GM12865 (cell line): ENCODE measurements around the gene BABAM2.

ENCODE experiments used
- DNase-seq: peaks from one replicate; pipeline ENCODE4 v3.0.0; 2010; ENCODE audit warnings: low read depth
- H3K4me3 ChIP-seq: 2 replicates; pipeline ENCODE4 v1.5.1; 2011; ENCODE audit warnings: mild to moderate bottlenecking, low read depth, low read length, control low read depth
- CTCF ChIP-seq: IDR thresholded peaks from 2 replicates; pipeline ENCODE4 v1.5.1; 2011; ENCODE audit warnings: low read length, control low read depth, low read depth, inconsistent platforms; ENCODE audit not compliant: insufficient read depth; ENCODE audit errors: missing control alignments

The BABAM2 gene

GRCh38 chr2:28055325-28055970 is 164.9 kb downstream of the BABAM2 start:
- no peak overlapping the region for H3K4me3 ChIP-seq
- no peak for DNase-seq
- no peak for TF ChIP-seq CTCF

- no peak for DNase-seq
Measured at GRCh38 chr2:28058791-28059190, 168.3 kb downstream of the BABAM2 start.

GRCh38 chr2:28062867-28063266 is 172.3 kb downstream of the BABAM2 start:
- no peak for DNase-seq
- no peak for TF ChIP-seq CTCF
- H3K4me3 ChIP-seq = no peak overlapping the region

More at GRCh38 chr2:28058791-28059190, 168.3 kb downstream of the BABAM2 start:
- no peak for TF ChIP-seq CTCF
- no peak overlapping the region for H3K4me3 ChIP-seq

- no peak overlapping the region for H3K4me3 ChIP-seq
- TF ChIP-seq CTCF = no peak
- no peak for DNase-seq
Measured at GRCh38 chr2:28063492-28063962, 173.0 kb downstream of the BABAM2 start.

- H3K4me3 ChIP-seq = no peak overlapping the region
- TF ChIP-seq CTCF = no peak
- DNase-seq = no peak
Measured at GRCh38 chr2:28067602-28068001, 177.1 kb downstream of the BABAM2 start.

- H3K4me3 ChIP-seq = no peak overlapping the region
- no peak for TF ChIP-seq CTCF
- DNase-seq = no peak
Measured at GRCh38 chr2:28068088-28068487, 177.6 kb downstream of the BABAM2 start.

- H3K4me3 ChIP-seq = no peak overlapping the region
- no peak for TF ChIP-seq CTCF
- no peak for DNase-seq
Measured at GRCh38 chr2:28068527-28068926, 178.0 kb downstream of the BABAM2 start.
